Upper lobe of right lung (tissue), 1 donor: ENCODE measurements around the gene TMED4. TPM values are rescaled to one million over a fixed set of nuclear protein-coding genes. Genes with fewer than 3 reads are reported as not detected.

Source experiments
- ATAC-seq: fragments of 200-7000 bp; cut with Tn5 transposase; one replicate; pipeline ENCODE4 v1.9.1; 2020; ENCODE audit warnings: mild to moderate bottlenecking, moderate library complexity
- DNase-seq: peaks from one replicate; pipeline ENCODE4 v3.0.0-alpha.2; 2020
- H3K27ac ChIP-seq: fragments of 200-600 bp; one replicate; pipeline ENCODE4 v1.8.0; 2022
- H3K27me3 ChIP-seq: fragments of 200-600 bp; one replicate; pipeline ENCODE4 v1.8.0; 2022; ENCODE audit warnings: mild to moderate bottlenecking
- H3K36me3 ChIP-seq: fragments of 200-600 bp; one replicate; pipeline ENCODE4 v1.8.0; 2022
- H3K4me1 ChIP-seq: fragments of 200-600 bp; one replicate; pipeline ENCODE4 v1.8.0; 2022
- H3K4me3 ChIP-seq: fragments of 200-600 bp; one replicate; pipeline ENCODE4 v1.8.0; 2022; ENCODE audit warnings: mild to moderate bottlenecking
- H3K9me3 ChIP-seq: fragments of 200-600 bp; one replicate; pipeline ENCODE4 v1.8.0; 2022
- CTCF ChIP-seq: fragments of 200-600 bp; IDR thresholded peaks from one replicate; pipeline ENCODE4 v1.8.0; 2022; ENCODE audit warnings: antibody characterized with exemption
- intact Hi-C: fragments of 100-400 bp; cut with DNase I; formaldehyde crosslinking; loops from one replicate; pipeline ENCODE4 v1.11.0; 2022
- long read RNA-seq: library from polyadenylated mRNA; unstranded; transcript quantifications from one replicate; pipeline ENCODE4 v2.0.0, GENCODE V29; 2021
- total RNA-seq: library from RNA; stranded (reverse); fragmentation: NEBNext Ultra II Directional; extraction: Animal tissue kit (Norgen Biotek cat#: 25700); gene quantifications from one replicate; pipeline ENCODE4 v1.2.1, GENCODE V29; 2021
- donor health status: DM: no; HTN: yes; CAD: no; lungs with severe emphysema.

TMED4 gene
- total RNA-seq, result 78.3 TPM
- long read RNA-seq, transcript TMED4-203 (5 exons, 2,322 nt), result major isoform, 99 of 141 reads
- long read RNA-seq, transcript TMED4-205 (4 exons, 1,755 nt), result minor isoform, 22 of 141 reads
- long read RNA-seq, partial matches to known transcripts, result 9 of 141 reads
- long read RNA-seq, other reads (novel, unspliced or antisense), result 10 of 141 reads

GRCh38 chr7:44581879-44582603 is at the start of gene TMED4:
TMED4 (minus strand) TSS chr7:44582231; CDS start chr7:44582206, 25 bp downstream.
- intact Hi-C loops, result loop anchor here (10.0 kb wide), 1 partner anchor 263 kb away; the partner anchor contains the start of gene H2AZ2

GRCh38 chr7:44631458-44632115 is 49.6 kb upstream of the TMED4 start:
- Histone ChIP-seq H3K9me3 (no peaks in the 10 kb centered on the region), H3K4me3 (no peak overlapping the region), H3K27me3 (no peaks in the 10 kb centered on the region), H3K27ac (peak overlapping the region; percentile 55), H3K4me1 (peaks cover 71% of the 10 kb centered on the region), H3K36me3 (peaks cover 7% of the 10 kb centered on the region)
- ATAC-seq (peak; percentile 35), DNase-seq (no peak)
- intact Hi-C loops, result no loop called here
- no peak for TF ChIP-seq CTCF

More at GRCh38 chr7:44581879-44582603, at the start of gene TMED4:
- H3K4me3 ChIP-seq, result peak within 1 kb of the TSS; percentile 100
- ATAC-seq, result peak; percentile 99
- no peaks in the 10 kb centered on the region for H3K9me3 ChIP-seq
- H3K27me3 ChIP-seq, result no peaks in the 10 kb centered on the region
- H3K4me1 ChIP-seq, result peaks cover 14% of the 10 kb centered on the region
- peak; percentile 100 for DNase-seq
- H3K27ac ChIP-seq, result peak within 1 kb of the TSS; percentile 98
- TF ChIP-seq CTCF, result no peak
- peaks cover 34% of the 10 kb centered on the region for H3K36me3 ChIP-seq

GRCh38 chr7:44630792-44631457 is 48.9 kb upstream of the TMED4 start:
- Histone ChIP-seq H3K9me3 (no peaks in the 10 kb centered on the region), H3K36me3 (peaks cover 10% of the 10 kb centered on the region), H3K4me1 (peaks cover 64% of the 10 kb centered on the region), H3K27ac (peak overlapping the region; percentile 27), H3K27me3 (no peaks in the 10 kb centered on the region), H3K4me3 (no peak overlapping the region)
- ATAC-seq (no peak), DNase-seq (no peak)
- TF ChIP-seq CTCF, result no peak
- intact Hi-C loops, result no loop called here

GRCh38 chr7:44629829-44630522 is 47.9 kb upstream of the TMED4 start:
- no peaks in the 10 kb centered on the region for H3K9me3 ChIP-seq
- no peaks in the 10 kb centered on the region for H3K27me3 ChIP-seq
- ATAC-seq (peak; percentile 61), DNase-seq (no peak)
- no peak for TF ChIP-seq CTCF
- H3K27ac ChIP-seq, result peak overlapping the region; percentile 27
- peaks cover 17% of the 10 kb centered on the region for H3K36me3 ChIP-seq
- peaks cover 65% of the 10 kb centered on the region for H3K4me1 ChIP-seq
- H3K4me3 ChIP-seq, result no peak overlapping the region
- intact Hi-C loops, result no loop called here

- H3K4me1 ChIP-seq, result peaks cover 57% of the 10 kb centered on the region
- DNase-seq (no peak), ATAC-seq (no peak)
- H3K4me3 ChIP-seq, result no peak overlapping the region
- H3K27me3 ChIP-seq, result no peaks in the 10 kb centered on the region
- no peaks in the 10 kb centered on the region for H3K9me3 ChIP-seq
- intact Hi-C loops, result no loop called here
- no peak for TF ChIP-seq CTCF
- H3K36me3 ChIP-seq, result peaks cover 23% of the 10 kb centered on the region
- H3K27ac ChIP-seq, result no peak overlapping the region
Observed at GRCh38 chr7:44626620-44627019, 44.6 kb upstream of the TMED4 start.
